Stomach (tissue), 4 donors: ENCODE results near the gene PPY.

Source experiments
- CTCF ChIP-seq, 7 experiments: fragments of 450-650 bp in 4 of 7; fragments of 200-600 bp in 3 of 7; sonication (generic) in 3 of 7; IDR thresholded peaks; one replicate each; pipeline ENCODE4 v1.5.1; 2016 to 2019; ENCODE audit warnings: antibody characterized with exemption in 7 of 7, control low read depth in 2 of 7, mild to moderate bottlenecking in 1 of 7
- EP300 ChIP-seq: sonication (generic); formaldehyde crosslinking; IDR thresholded peaks from one replicate; pipeline ENCODE4 v1.6.1; 2017; ENCODE audit warnings: antibody characterized with exemption
- POLR2A ChIP-seq, 4 donors: fragments of 450-650 bp; IDR thresholded peaks; one replicate each; pipeline ENCODE4 v1.6.1; 2016; ENCODE audit warnings: antibody characterized with exemption in 4 of 4, control low read depth in 2 of 4, mild to moderate bottlenecking in 1 of 4, moderate library complexity in 1 of 4
- POLR2AphosphoS5 ChIP-seq, 3 donors: sonication (generic); formaldehyde crosslinking; IDR thresholded peaks; one replicate each; pipeline ENCODE4 v1.6.1; 2016; ENCODE audit warnings: antibody characterized with exemption in 3 of 3

- TF ChIP-seq CTCF (IDR thresholded peaks at IDR 0.05) (no peak), EP300 (no peak), POLR2A (IDR thresholded peaks at IDR 0.05) (no peak), POLR2AphosphoS5 (IDR thresholded peaks at IDR 0.05) (no peak)
These were observed 9.9 kb downstream of the PPY start for GRCh38 chr17:43932357-43932756.
